ENCODE measurements around the gene TOMM70.

TOMM70 gene

GRCh38 chr3:100443690-100444089 is 42.8 kb upstream of the TOMM70 start:
- Histone ChIP-seq H3K27ac (ENCODE audit: low read depth, low read length, poor library complexity, severe bottlenecking) (no peak overlapping the region), H3K4me1 (ENCODE audit: insufficient read depth, low read length, severe bottlenecking) (no peaks in the 10 kb centered on the region), H3K4me3 (ENCODE audit: low read depth, low read length, poor library complexity, severe bottlenecking) (no peak overlapping the region), H4K20me1 (ENCODE audit: insufficient read depth, low read length) (no peaks in the 10 kb centered on the region), H3K4me2 (ENCODE audit: low read length) (no peak overlapping the region), H3K27me3 (ENCODE audit: insufficient read depth, low read length) (no peaks in the 10 kb centered on the region), H3K79me2 (ENCODE audit: insufficient read depth, low read length) (no peaks in the 10 kb centered on the region), H3F3A (ENCODE audit: insufficient read depth, low read length) (no peaks in the 10 kb centered on the region), H2AFZ (ENCODE audit: low read length) (no peak overlapping the region), H3K9me3 (ENCODE audit: low read length) (0 out of 2 replicates have a peak, but pooled peaks cover 4% of the 10 kb centered on the region), H3K36me3 (ENCODE audit: insufficient read depth, low read length) (no peaks in the 10 kb centered on the region; the same call in 1 of the 2 replicates), H3K9me2 (ENCODE audit: low read depth, low read length) (no peaks in the 10 kb centered on the region), H3K9ac (ENCODE audit: low read length) (no peak overlapping the region)
- TF ChIP-seq, protein P1, sequence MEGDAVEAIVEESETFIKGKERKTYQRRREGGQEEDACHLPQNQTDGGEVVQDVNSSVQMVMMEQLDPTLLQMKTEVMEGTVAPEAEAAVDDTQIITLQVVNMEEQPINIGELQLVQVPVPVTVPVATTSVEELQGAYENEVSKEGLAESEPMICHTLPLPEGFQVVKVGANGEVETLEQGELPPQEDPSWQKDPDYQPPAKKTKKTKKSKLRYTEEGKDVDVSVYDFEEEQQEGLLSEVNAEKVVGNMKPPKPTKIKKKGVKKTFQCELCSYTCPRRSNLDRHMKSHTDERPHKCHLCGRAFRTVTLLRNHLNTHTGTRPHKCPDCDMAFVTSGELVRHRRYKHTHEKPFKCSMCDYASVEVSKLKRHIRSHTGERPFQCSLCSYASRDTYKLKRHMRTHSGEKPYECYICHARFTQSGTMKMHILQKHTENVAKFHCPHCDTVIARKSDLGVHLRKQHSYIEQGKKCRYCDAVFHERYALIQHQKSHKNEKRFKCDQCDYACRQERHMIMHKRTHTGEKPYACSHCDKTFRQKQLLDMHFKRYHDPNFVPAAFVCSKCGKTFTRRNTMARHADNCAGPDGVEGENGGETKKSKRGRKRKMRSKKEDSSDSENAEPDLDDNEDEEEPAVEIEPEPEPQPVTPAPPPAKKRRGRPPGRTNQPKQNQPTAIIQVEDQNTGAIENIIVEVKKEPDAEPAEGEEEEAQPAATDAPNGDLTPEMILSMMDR (IDR thresholded peaks at IDR 0.05; ENCODE audit: low read length), result no peak
- TF ChIP-seq EZH2 (IDR thresholded peaks at IDR 0.05; ENCODE audit: borderline replicate concordance, low read length), result no peak

DNA sequence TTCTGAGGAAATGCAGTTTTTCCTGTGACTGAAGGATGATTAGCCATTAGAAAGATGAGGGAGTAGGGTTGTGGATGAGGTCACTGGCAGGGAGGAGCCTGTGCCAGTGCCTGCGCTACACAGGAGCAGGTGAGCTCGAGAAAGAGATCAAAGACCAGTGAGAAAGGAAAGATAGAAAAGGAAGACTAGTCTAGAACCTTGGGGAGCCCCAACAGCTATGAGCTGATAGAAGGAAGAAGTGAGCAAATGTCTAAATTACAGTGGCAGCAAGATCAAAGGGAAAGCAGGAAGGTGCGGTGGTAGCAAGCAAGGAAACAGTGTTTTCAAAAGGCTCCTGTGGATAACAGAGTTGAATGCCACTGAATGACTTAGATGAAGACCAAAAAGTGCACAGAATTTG is 40.0 kb upstream of the TOMM70 start:
- no peak overlapping the region for H3K4me2 ChIP-seq (ENCODE audit: low read length)

DNA sequence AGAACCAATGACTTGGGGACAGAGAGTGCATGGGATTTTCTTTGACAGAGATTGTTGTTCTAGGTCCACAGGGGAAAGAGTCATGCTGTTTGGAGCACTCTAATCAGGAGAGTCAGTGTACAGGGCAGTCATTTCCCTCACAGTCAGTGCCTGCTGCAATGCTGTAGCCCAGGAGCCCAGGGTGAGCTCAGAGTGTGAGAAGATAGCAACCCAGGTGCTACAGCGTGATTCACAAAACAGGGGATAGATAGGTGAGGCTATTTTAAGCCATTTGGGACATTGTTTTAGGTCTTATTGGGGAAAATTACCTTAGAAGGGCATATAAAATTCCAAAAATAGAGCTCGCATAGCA is 37.7 kb upstream of the TOMM70 start:
- H3K4me1 ChIP-seq (ENCODE audit: insufficient read depth, low read length, severe bottlenecking), result no peaks in the 10 kb centered on the region
- H3K27ac ChIP-seq (ENCODE audit: low read depth, low read length, poor library complexity, severe bottlenecking), result no peak overlapping the region
- TF ChIP-seq, protein P1 (IDR thresholded peaks at IDR 0.05; ENCODE audit: low read length), result no peak
- TF ChIP-seq EZH2 (IDR thresholded peaks at IDR 0.05; ENCODE audit: borderline replicate concordance, low read length), result no peak
- H3K27me3 ChIP-seq (ENCODE audit: insufficient read depth, low read length), result no peaks in the 10 kb centered on the region
- H3K9ac ChIP-seq (ENCODE audit: low read length), result no peak overlapping the region
- H3F3A ChIP-seq (ENCODE audit: insufficient read depth, low read length), result no peaks in the 10 kb centered on the region
- no peaks in the 10 kb centered on the region for H4K20me1 ChIP-seq (ENCODE audit: insufficient read depth, low read length)
- H3K36me3 ChIP-seq (ENCODE audit: insufficient read depth, low read length), result no peaks in the 10 kb centered on the region; the same call in 1 of the 2 replicates
- no peak overlapping the region for H2AFZ ChIP-seq (ENCODE audit: low read length)
- no peak overlapping the region for H3K4me3 ChIP-seq (ENCODE audit: low read depth, low read length, poor library complexity, severe bottlenecking)
- no peaks in the 10 kb centered on the region for H3K79me2 ChIP-seq (ENCODE audit: insufficient read depth, low read length)
- 0 out of 2 replicates have a peak, but pooled peaks cover under 1% of the 10 kb centered on the region for H3K9me3 ChIP-seq (ENCODE audit: low read length)
- no peak overlapping the region for H3K4me2 ChIP-seq (ENCODE audit: low read length)
- H3K9me2 ChIP-seq (ENCODE audit: low read depth, low read length), result no peaks in the 10 kb centered on the region

More for the DNA sequence above, 40.0 kb upstream of the TOMM70 start:
- Histone ChIP-seq H3K9me2 (ENCODE audit: low read depth, low read length) (no peaks in the 10 kb centered on the region), H3K9ac (ENCODE audit: low read length) (no peak overlapping the region), H3K27me3 (ENCODE audit: insufficient read depth, low read length) (no peaks in the 10 kb centered on the region), H3K4me1 (ENCODE audit: insufficient read depth, low read length, severe bottlenecking) (no peaks in the 10 kb centered on the region), H3K9me3 (ENCODE audit: low read length) (0 out of 2 replicates have a peak, but pooled peaks cover 4% of the 10 kb centered on the region), H3K79me2 (ENCODE audit: insufficient read depth, low read length) (no peaks in the 10 kb centered on the region), H2AFZ (ENCODE audit: low read length) (no peak overlapping the region), H3K36me3 (ENCODE audit: insufficient read depth, low read length) (no peaks in the 10 kb centered on the region; the same call in 1 of the 2 replicates), H3K27ac (ENCODE audit: low read depth, low read length, poor library complexity, severe bottlenecking) (no peak overlapping the region), H3K4me3 (ENCODE audit: low read depth, low read length, poor library complexity, severe bottlenecking) (no peak overlapping the region), H3F3A (ENCODE audit: insufficient read depth, low read length) (no peaks in the 10 kb centered on the region), H4K20me1 (ENCODE audit: insufficient read depth, low read length) (no peaks in the 10 kb centered on the region)
- TF ChIP-seq, protein P1 (IDR thresholded peaks at IDR 0.05; ENCODE audit: low read length), result no peak
- TF ChIP-seq EZH2 (IDR thresholded peaks at IDR 0.05; ENCODE audit: borderline replicate concordance, low read length), result no peak
